NCI-H748 (cell line): ENCODE measurements around the gene MEGF9.
A peak's percentile ranks its signal among the peaks of the same experiment; 100 is the strongest.

Source experiments
- DNase-seq: peaks from one replicate; lab custom pipeline; 2025; ENCODE audit not compliant: unreplicated experiment; lab: John Stamatoyannopoulos, UW

Gene MEGF9

GRCh38 chr9:120733190-120733589, 18.9 kb upstream of the MEGF9 start:
- no peak for DNase-seq

- DNase-seq = no peak
Measured at GRCh38 chr9:120730654-120731514, 16.6 kb upstream of the MEGF9 start.

DNA sequence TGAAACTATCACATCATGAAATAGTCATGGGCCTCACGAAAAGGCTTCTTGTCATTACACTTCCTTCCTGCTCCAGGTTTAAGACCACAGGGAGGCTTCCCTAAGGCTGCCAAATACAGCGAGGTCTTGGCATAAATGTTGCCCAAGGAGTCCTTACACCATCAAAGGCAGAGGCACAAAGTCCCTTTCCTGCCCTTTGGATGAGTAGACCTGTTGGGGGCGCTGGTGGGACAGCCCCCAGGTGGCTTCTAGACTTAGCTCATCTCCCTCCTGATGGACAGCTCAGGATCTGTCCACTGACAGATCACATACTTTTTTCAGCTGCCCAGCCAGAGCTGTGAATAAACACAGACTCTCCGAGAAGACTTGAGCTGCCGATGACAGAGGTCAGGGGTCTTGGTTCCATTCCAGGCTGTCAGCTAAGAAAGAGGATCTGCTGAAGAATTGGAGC, 15.5 kb upstream of the MEGF9 start:
- no peak for DNase-seq

- no peak for DNase-seq
Measured at GRCh38 chr9:120726484-120726883, 12.2 kb upstream of the MEGF9 start.

GRCh38 chr9:120725907-120726306, 11.6 kb upstream of the MEGF9 start:
- no peak for DNase-seq

DNA sequence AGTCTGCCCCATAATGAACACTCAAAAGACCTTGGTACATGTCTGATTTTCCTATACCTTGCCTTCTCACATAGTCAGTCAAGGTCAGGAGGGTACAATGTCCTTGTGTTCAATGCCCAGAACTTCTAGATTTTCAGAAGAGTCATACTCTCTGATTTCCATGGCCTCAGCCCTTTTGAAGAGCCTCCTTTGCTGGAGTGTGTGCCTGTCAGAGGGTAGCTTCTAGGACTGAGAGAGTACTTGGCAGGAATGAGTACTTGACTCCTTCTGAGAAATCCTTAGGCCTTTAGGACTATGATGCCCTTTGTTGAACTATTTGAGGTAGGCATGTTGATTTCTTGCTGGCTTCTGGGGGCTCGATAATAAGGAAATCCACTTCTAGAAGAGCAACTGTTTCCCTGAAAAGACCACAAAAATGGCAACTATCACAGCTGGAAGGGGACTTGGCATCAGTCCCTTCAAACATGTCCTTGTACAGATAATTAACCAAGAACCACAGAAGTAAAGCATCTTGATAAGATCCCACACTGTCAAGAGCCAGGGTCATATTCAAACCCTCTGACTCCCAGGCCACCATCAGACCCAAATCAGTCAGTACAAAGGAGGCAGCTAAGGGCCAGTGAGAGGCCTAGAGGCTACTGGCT, 10.6 kb upstream of the MEGF9 start:
- no peak for DNase-seq

DNA sequence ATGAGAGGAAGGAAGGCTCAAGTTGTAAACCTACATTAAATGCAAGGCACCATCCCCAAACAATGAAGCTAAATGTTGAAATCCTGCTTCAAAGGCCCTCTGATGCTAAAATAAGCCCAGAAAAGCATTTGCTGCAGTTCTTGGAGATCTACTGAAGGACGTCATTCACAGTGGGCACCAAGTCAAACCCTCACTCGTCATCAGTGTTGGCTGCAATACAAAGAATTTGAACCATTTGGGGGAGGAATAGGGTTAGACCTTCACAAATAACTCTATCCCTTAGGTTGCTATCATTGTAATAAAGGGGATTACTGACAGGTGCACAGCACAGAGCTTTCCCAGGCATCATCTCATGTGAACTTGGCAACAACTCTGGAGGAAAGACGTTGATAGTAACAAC, 9.3 kb upstream of the MEGF9 start:
- no peak for DNase-seq

DNA sequence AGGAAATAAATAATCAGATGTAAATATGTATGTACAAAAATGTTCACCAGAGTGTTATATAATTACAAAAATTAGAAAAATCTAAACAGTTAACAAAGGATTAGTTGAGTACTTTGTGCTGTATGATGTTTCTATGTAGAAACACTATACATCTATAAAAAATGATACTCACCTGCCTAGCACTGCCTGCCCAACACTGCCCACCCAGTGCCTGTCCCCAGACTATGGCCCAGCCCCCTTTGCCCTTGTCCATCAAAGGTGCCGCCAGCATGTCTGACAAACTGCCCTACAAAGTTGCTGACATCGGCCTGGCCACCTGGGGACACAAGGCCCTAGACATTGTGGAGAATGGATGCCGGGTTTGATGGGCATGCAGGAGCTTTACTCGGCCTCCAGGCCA, 6.1 kb upstream of the MEGF9 start:
- no peak for DNase-seq

GRCh38 chr9:120718316-120718715, 4.0 kb upstream of the MEGF9 start:
- no peak for DNase-seq

DNA sequence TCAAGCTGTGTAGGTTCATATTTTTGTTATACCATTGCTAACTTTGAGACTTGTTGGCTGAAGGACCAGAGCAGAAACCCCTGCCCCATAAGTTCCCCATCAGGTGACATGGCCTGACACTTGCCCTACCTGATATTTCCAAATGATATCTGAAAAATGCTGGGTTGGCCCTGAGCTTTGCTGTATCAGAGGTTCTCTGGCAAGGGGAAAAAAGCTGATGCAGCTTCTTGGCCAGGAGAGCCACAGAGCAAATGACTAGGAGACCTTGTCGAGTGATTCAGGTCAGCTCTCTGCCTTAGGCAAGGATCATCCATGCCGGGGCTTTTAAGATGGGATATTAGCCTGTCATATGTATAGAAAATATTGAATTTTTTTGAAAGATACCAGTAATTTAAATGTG, 2.9 kb upstream of the MEGF9 start:
- no peak for DNase-seq

- peak; percentile 16 for DNase-seq
Measured at GRCh38 chr9:120716483-120716882, 2.2 kb upstream of the MEGF9 start.

- DNase-seq = peak; percentile 30
Measured at GRCh38 chr9:120715389-120715924, 1.2 kb upstream of the MEGF9 start.

GRCh38 chr9:120714846-120715388, 647 bp upstream of the MEGF9 start:
- DNase-seq = peak; percentile 51

- DNase-seq = peak; percentile 33
Measured at GRCh38 chr9:120713257-120714087, 798 bp downstream of the MEGF9 start.

- DNase-seq = no peak
Measured at GRCh38 chr9:120712539-120713031, 1.7 kb downstream of the MEGF9 start.

- no peak for DNase-seq
Measured at GRCh38 chr9:120711841-120712538, 2.3 kb downstream of the MEGF9 start.

GRCh38 chr9:120711354-120711753, 2.9 kb downstream of the MEGF9 start:
- DNase-seq = no peak

GRCh38 chr9:120710110-120710981, 3.9 kb downstream of the MEGF9 start:
- DNase-seq = peak; percentile 12

DNA sequence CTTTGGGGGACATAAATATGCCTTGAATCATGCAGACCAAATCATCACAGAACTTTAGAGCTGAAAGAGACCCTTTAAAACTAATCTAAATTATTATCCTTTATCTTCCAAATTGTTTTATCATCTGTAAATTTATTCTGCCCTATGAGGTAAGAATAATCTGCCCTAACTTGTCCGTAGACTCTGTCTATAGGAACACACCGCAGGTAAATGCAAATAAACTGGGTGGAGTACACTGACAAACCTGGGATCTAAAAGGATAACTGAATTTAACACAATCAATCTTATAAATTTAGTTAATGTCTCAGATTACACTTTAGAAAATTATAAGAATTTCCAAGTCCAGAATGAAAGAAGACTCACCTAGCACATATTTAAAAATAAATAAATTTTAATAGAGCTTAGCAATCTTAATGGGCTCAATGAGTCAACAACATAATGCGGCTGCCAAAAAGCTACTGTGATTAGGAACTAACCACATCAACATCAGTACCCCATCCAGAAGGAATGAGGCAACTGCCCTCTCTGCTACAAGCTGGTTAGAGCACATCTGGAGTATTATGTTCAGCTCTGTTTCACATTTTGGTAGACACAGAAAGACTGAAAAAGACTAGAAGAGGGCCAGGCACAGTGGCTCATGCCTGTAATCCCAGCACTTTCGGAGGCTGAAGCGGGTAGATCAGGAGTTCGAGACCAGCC, 5.6 kb downstream of the MEGF9 start:
- DNase-seq = peak; percentile 44
